Midbrain (tissue), 1 donor: Measurements from ENCODE around the gene TMEM123.
A peak's percentile ranks its signal among the peaks of the same experiment; 100 is the strongest.

ENCODE experiments used
- DNase-seq: peaks from one replicate; lab custom pipeline; 2025; lab: John Stamatoyannopoulos, UW

Gene TMEM123

DNA sequence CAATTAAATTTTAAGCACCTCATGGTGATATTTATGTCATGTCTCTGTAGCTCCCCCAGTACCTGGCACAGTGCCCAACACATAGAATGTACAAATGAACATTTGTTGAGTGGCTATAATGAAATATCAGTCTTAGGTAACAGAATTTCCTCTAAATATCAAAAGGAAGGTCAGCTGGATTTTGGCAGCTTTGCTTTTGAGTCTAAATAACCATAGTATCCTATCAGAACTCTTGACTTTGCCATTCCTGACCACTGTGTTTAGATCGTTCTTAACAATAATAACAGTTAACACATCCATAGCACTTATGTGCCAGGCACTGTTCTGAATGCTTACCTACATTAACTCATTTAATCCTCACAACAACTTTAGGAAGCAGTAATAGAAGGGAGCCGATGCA is 26.6 kb downstream of the TMEM123 start:
- no peak for DNase-seq

- no peak for DNase-seq
Observed at GRCh38 chr11:102423936-102424335, 28.6 kb downstream of the TMEM123 start.

GRCh38 chr11:102422817-102423712 is 29.5 kb downstream of the TMEM123 start:
- peak; percentile 48 for DNase-seq

DNA sequence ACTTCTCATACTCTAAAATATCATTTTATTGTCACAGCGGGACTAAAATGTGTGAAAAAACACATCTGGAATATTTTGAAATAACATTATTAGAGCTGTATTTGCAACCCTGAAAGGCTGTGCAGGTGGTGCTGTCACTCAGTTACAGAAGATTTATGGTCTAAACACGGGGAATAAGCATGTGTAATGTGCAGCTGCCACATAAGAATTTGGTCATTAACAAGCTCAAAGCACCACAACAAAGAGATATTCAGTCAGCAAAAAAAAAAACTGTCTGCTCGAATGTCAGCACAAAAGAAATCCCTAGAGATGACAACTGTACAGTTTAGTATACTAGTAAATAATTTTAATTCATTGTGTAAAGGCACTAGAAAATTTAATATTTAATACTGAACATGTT is 31.3 kb downstream of the TMEM123 start:
- DNase-seq = peak; percentile 65

GRCh38 chr11:102420547-102420946 is 32.0 kb downstream of the TMEM123 start:
- no peak for DNase-seq

DNA sequence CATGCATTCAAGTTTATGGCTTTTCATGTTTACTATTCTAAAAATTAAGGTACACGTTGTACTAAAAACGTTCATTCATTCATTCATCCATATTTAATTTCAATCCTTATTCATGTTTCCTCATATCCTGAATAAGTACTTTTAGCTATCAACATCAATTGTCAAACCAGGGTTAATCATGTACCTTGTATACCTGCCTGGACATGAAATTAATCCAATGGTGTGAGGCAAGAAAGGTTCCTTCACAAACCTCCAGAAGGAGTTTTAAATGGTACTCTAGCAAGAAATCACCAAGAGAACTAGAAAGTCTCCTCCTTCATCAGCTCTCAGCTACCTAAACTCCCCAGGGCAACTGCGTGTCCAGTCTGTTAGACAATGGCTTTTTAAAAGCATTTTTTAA is 33.4 kb downstream of the TMEM123 start:
- no peak for DNase-seq

GRCh38 chr11:102416976-102417375 is 35.6 kb downstream of the TMEM123 start:
- no peak for DNase-seq

- no peak for DNase-seq
Observed at GRCh38 chr11:102415304-102415916, 37.2 kb downstream of the TMEM123 start.

DNA sequence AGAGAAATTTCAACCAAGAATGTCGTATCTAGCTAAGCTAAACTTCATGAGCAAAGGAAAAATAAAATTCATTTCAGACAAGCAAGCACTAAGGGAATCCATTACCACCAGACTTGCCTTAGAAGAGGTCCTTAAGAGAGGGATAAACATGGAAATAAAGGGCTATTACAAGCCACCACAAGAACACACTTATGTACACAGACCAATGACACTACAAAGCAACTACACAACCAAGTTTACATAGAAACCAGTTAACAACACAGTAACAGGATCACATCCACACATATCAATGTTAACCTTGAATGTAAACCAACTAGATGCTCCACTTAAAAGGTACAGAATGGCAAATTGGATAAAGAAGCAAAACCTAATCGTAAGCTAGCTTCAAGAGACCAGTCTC is 38.0 kb downstream of the TMEM123 start:
- no peak for DNase-seq

DNA sequence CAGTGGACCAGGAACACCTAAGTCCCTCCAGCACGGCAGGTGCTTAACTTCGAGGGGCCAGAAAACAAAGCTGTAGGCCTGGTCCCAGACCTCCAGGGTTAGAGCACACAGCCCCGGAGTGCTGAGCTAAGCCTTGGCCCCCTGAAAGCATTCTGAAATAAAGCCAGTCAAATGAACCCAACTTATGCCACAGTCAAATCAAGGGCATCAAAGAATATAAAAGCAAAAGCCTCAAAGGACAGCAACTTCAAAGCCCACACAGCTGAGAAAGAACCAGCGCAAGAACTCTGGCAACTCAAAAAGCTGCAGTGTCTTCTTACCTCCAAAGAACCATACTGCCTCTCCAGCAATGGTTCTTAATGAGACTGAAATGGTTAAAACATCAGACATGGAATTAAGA is 39.1 kb downstream of the TMEM123 start:
- no peak for DNase-seq

GRCh38 chr11:102411142-102411541 is 41.4 kb downstream of the TMEM123 start:
- DNase-seq = no peak

GRCh38 chr11:102410382-102410784 is 42.2 kb downstream of the TMEM123 start:
- no peak for DNase-seq

- no peak for DNase-seq
Observed at GRCh38 chr11:102408339-102408738, 44.2 kb downstream of the TMEM123 start.

- no peak for DNase-seq
Observed at GRCh38 chr11:102407901-102408300, 44.7 kb downstream of the TMEM123 start.

DNA sequence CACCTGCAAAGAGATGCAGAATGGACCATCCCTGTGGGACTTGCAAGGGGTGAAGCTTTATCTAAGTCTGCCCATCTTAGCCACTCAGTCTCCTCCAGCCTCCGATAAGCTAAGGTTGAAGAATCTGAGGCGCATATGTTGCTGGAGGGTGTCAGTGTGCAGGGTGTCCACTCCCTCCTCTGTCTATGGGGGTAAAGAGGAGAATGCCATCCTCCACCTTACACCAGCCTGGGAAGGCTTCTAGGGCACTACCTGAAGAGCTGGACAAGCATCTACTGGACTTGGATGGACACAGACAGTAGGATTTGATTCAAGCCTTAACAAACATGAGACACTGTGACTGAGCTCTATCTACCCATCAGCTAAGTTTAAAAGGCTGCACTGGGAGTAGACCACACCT is 46.5 kb downstream of the TMEM123 start:
- DNase-seq = no peak

- no peak for DNase-seq
Observed at GRCh38 chr11:102405501-102405900, 47.1 kb downstream of the TMEM123 start.

GRCh38 chr11:102402548-102402947 is 50.0 kb downstream of the TMEM123 start:
- DNase-seq = no peak

GRCh38 chr11:102401905-102402304 is 50.7 kb downstream of the TMEM123 start:
- no peak for DNase-seq

- no peak for DNase-seq
Observed at GRCh38 chr11:102400603-102401002, 52.0 kb downstream of the TMEM123 start.

DNA sequence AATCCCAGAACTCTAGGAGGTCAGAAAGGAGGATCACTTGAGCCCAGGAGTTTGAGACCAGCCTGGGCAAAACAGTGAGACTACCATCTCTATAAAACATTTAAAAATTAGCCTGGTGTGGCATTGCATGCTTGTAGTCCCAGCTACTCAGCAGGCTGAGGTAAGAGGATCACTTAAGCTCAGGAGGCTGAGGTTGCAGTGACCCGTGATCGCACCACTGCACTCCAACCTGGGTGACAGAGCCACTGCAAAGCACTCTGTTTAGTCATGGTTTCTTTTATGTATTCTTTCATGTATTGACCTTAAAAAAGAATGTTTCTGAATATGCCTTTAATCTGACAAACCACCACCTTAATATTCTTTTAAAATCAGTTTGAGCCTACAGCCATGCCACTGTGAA is 53.4 kb downstream of the TMEM123 start:
- DNase-seq = no peak

DNA sequence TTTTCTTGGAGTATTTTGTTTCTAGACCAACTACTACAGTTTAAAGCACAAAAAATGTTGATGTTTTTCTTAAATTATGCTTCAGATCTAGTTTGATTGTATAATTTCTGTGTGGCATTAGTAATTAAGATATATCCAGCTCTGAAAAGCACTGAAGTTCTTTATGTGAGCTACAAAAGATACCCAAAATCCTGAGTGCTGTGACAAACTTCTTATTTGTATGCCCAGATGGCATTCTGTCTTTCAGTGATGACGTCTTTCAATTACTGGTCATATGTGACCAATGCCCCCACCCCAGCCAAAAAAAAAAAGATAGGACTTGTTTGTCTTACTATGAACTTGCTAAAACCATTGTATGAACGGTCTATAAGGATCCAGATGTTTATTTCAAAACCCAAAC is 54.3 kb downstream of the TMEM123 start:
- no peak for DNase-seq

- no peak for DNase-seq
Observed at GRCh38 chr11:102396708-102397563, 55.6 kb downstream of the TMEM123 start.
